ENCODE results near the gene SELPLG.
"Not testable (repeated sequence)": the region's sequence is repeated elsewhere in the genome, so short reads cannot be mapped to it uniquely, and the experiment has no call there.

SELPLG gene

GRCh38 chr12:108637222-108637971, 3.7 kb upstream of the SELPLG start:
- no peak for DNase-seq

- DNase-seq: no peak
Observed at GRCh38 chr12:108635997-108636808, 2.5 kb upstream of the SELPLG start.

GRCh38 chr12:108635201-108635996, 1.7 kb upstream of the SELPLG start:
- no peak for DNase-seq

- DNase-seq: no peak
Observed at GRCh38 chr12:108634341-108634751, 652 bp upstream of the SELPLG start.

- no peak for DNase-seq
Observed at GRCh38 chr12:108633081-108633533, 587 bp downstream of the SELPLG start.

- DNase-seq: not testable (repeated sequence)
Observed at GRCh38 chr12:108631261-108631660, 2.4 kb downstream of the SELPLG start.

GRCh38 chr12:108630481-108631207, 3.0 kb downstream of the SELPLG start:
- no peak for DNase-seq

- no peak for DNase-seq
Observed at GRCh38 chr12:108629824-108630476, 3.7 kb downstream of the SELPLG start.

GRCh38 chr12:108629151-108629550, 4.5 kb downstream of the SELPLG start:
- no peak for DNase-seq

GRCh38 chr12:108627134-108627920, 6.4 kb downstream of the SELPLG start:
- no peak for DNase-seq

- no peak for DNase-seq
Observed at GRCh38 chr12:108625228-108625627, 8.5 kb downstream of the SELPLG start.

GRCh38 chr12:108623577-108623976, 10.1 kb downstream of the SELPLG start:
- no peak for DNase-seq

- no peak for DNase-seq
Observed at GRCh38 chr12:108622921-108623514, 10.7 kb downstream of the SELPLG start.

- no peak for DNase-seq
Observed at GRCh38 chr12:108622421-108622820, 11.3 kb downstream of the SELPLG start.

GRCh38 chr12:108621161-108621560, 12.5 kb downstream of the SELPLG start:
- DNase-seq: no peak

GRCh38 chr12:108620236-108620879, 13.3 kb downstream of the SELPLG start:
- DNase-seq: no peak

- no peak for DNase-seq
Observed at GRCh38 chr12:108619369-108620160, 14.1 kb downstream of the SELPLG start.

GRCh38 chr12:108618953-108619274, 14.8 kb downstream of the SELPLG start:
- DNase-seq: not testable (repeated sequence)

Measured in cortex of kidney (tissue), 1 donor.